Myocyte (in vitro differentiated cells): ENCODE results near the gene FBXO45. TPM values are rescaled to one million over a fixed set of nuclear protein-coding genes. Genes with fewer than 3 reads are reported as not detected.

ENCODE experiments used
- total RNA-seq: library from RNA; depleted of rRNA; stranded (reverse); fragments of >200 nt; gene quantifications from 2 replicates; pipeline ENCODE4 v1.2.3, GENCODE V29; 2014

Gene FBXO45
- total RNA-seq, 1 donor from 2014 or later = 9.5 TPM

Other genes starting within 250 kb of the FBXO45 start
- gene TM4SF19, start 230.3 kb upstream of the FBXO45 start, total RNA-seq = 2.4 and 2.7 TPM in 2 replicates
- gene UBXN7, start 136.2 kb upstream of the FBXO45 start, total RNA-seq = 10.5 and 13.3 TPM in 2 replicates
- gene RNF168, start 64.9 kb upstream of the FBXO45 start, total RNA-seq = 9.2 and 13.2 TPM in 2 replicates
- 0.53 TPM in 1 of 2 replicates, not detected in the other for gene SMCO1, start 53.3 kb upstream of the FBXO45 start, total RNA-seq
- 5.5 and 8.3 TPM in 2 replicates for gene WDR53, start 106 bp upstream of the FBXO45 start, total RNA-seq
- gene NRROS, start 71.0 kb downstream of the FBXO45 start, total RNA-seq = 0.59 and 0.99 TPM in 2 replicates
- 5.9 and 7.2 TPM in 2 replicates for gene CEP19, start 143.6 kb downstream of the FBXO45 start, total RNA-seq
- 27.7 and 34.1 TPM in 2 replicates for gene PIGX, start 143.7 kb downstream of the FBXO45 start, total RNA-seq
- 40.3 and 44.5 TPM in 2 replicates for gene PAK2, start 171.2 kb downstream of the FBXO45 start, total RNA-seq